H1 (cell line): Measurements from ENCODE around the gene CFAP221. TPM values are rescaled to one million over a fixed set of nuclear protein-coding genes. Genes with fewer than 3 reads are reported as not detected.

ENCODE experiments used
- BRCA1 ChIP-seq: IDR thresholded peaks from 2 replicates; pipeline ENCODE4 v1.6.1; 2012; ENCODE audit warnings: low read depth, low read length, improper control_type of control experiment
- CBX8 ChIP-seq: fragments of 300-800, 300-1000 bp; sonication (generic); IDR thresholded peaks from 2 replicates; pipeline ENCODE4 v1.7.1; 2016; ENCODE audit warnings: low read depth, low read length, borderline replicate concordance
- CHD1 ChIP-seq: IDR thresholded peaks from 2 replicates; pipeline ENCODE4 v1.6.1; 2012; ENCODE audit warnings: low read depth, low read length, improper control_type of control experiment
- CHD2 ChIP-seq: IDR thresholded peaks from 2 replicates; pipeline ENCODE4 v1.6.1; 2012; ENCODE audit warnings: low read length, improper control_type of control experiment
- POU5F1 ChIP-seq: IDR thresholded peaks from 2 replicates; pipeline ENCODE4 v1.6.1; 2011; ENCODE audit warnings: low read depth, mild to moderate bottlenecking, low read length, moderate library complexity
- TEAD4 ChIP-seq: IDR thresholded peaks from 2 replicates; pipeline ENCODE4 v1.6.1; 2012; ENCODE audit warnings: low read depth, low read length, inconsistent platforms, mixed read lengths
- polyA plus RNA-seq, 7 experiments: library from polyadenylated mRNA; depleted of rRNA in 3 of 7; stranded (reverse) in 5 of 7; unstranded in 2 of 7; fragments of >200 nt in 5 of 7; fragments of 200-250 nt in 2 of 7; gene quantifications; 1 replicate in 5 of 7; 2 replicates in 1 of 7; 4 replicates in 1 of 7; pipeline versions ENCODE4 v1.2.1 to v1.2.3, GENCODE V29; 2011 to 2013; ENCODE audit warnings: missing spikeins in 2 of 7, mixed read lengths in 2 of 7
- total RNA-seq: library from RNA; stranded (reverse); fragmentation: NEBNext Ultra II Directional; extraction: Animal tissue kit (Norgen Biotek cat#: 25700); gene quantifications from 2 replicates; pipeline ENCODE4 v1.2.1, GENCODE V29; 2021
- TF ChIP-seq, protein P1 (sequence below): fragments of 300-600 bp; sonication (generic); IDR thresholded peaks from 2 replicates; pipeline ENCODE4 v1.7.1; 2012; ENCODE audit warnings: low read length, moderate library complexity, mild to moderate bottlenecking, inconsistent platforms; ENCODE audit not compliant: insufficient replicate concordance

The CFAP221 gene
- total and polyA plus RNA-seq, 2 of the 8 experiments (the other 6 are each of a cell fraction or from before 2014, with no cell fraction given), result 0.14 to 0.71 TPM

DNA sequence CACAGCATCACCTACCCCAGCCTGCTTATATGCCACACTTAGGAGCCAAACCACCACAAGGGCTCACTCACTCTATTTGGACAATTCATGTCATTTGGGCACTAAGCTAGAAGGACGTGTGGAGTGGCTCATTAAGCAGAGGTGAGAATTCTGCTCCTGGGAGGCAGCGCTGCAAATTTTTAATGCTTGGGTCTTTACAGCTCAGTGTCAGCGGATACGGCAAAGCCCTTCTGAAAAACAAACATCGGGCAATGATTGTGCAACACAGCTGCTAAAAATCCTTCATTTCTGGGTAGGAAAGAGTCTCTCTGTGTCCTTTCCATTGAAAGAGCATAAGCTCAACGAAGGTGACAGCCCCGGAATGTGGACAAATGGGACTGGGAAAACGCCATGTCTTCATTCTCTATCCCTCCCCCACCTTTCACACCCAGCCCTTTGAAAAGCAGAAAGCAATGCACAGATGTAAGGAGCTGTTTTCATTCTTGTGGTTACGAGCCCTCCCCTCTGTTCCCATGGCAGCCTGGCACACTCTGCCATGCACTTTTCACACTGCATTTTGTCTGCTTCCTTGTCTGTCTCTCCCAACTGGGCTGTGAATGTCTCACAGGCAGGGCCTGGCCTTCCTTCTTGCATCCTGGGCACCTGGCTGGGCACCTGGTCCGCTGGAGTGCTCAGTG is 150.7 kb downstream of the CFAP221 start (continued):
- TF ChIP-seq TEAD4 (0 out of 2 replicates have a peak, but pooled peaks have one; percentile 16), POU5F1 (no peak), BRCA1 (no peak), CBX8 (no peak), CHD1 (no peak), CHD2 (no peak)
- TF ChIP-seq, protein P1, sequence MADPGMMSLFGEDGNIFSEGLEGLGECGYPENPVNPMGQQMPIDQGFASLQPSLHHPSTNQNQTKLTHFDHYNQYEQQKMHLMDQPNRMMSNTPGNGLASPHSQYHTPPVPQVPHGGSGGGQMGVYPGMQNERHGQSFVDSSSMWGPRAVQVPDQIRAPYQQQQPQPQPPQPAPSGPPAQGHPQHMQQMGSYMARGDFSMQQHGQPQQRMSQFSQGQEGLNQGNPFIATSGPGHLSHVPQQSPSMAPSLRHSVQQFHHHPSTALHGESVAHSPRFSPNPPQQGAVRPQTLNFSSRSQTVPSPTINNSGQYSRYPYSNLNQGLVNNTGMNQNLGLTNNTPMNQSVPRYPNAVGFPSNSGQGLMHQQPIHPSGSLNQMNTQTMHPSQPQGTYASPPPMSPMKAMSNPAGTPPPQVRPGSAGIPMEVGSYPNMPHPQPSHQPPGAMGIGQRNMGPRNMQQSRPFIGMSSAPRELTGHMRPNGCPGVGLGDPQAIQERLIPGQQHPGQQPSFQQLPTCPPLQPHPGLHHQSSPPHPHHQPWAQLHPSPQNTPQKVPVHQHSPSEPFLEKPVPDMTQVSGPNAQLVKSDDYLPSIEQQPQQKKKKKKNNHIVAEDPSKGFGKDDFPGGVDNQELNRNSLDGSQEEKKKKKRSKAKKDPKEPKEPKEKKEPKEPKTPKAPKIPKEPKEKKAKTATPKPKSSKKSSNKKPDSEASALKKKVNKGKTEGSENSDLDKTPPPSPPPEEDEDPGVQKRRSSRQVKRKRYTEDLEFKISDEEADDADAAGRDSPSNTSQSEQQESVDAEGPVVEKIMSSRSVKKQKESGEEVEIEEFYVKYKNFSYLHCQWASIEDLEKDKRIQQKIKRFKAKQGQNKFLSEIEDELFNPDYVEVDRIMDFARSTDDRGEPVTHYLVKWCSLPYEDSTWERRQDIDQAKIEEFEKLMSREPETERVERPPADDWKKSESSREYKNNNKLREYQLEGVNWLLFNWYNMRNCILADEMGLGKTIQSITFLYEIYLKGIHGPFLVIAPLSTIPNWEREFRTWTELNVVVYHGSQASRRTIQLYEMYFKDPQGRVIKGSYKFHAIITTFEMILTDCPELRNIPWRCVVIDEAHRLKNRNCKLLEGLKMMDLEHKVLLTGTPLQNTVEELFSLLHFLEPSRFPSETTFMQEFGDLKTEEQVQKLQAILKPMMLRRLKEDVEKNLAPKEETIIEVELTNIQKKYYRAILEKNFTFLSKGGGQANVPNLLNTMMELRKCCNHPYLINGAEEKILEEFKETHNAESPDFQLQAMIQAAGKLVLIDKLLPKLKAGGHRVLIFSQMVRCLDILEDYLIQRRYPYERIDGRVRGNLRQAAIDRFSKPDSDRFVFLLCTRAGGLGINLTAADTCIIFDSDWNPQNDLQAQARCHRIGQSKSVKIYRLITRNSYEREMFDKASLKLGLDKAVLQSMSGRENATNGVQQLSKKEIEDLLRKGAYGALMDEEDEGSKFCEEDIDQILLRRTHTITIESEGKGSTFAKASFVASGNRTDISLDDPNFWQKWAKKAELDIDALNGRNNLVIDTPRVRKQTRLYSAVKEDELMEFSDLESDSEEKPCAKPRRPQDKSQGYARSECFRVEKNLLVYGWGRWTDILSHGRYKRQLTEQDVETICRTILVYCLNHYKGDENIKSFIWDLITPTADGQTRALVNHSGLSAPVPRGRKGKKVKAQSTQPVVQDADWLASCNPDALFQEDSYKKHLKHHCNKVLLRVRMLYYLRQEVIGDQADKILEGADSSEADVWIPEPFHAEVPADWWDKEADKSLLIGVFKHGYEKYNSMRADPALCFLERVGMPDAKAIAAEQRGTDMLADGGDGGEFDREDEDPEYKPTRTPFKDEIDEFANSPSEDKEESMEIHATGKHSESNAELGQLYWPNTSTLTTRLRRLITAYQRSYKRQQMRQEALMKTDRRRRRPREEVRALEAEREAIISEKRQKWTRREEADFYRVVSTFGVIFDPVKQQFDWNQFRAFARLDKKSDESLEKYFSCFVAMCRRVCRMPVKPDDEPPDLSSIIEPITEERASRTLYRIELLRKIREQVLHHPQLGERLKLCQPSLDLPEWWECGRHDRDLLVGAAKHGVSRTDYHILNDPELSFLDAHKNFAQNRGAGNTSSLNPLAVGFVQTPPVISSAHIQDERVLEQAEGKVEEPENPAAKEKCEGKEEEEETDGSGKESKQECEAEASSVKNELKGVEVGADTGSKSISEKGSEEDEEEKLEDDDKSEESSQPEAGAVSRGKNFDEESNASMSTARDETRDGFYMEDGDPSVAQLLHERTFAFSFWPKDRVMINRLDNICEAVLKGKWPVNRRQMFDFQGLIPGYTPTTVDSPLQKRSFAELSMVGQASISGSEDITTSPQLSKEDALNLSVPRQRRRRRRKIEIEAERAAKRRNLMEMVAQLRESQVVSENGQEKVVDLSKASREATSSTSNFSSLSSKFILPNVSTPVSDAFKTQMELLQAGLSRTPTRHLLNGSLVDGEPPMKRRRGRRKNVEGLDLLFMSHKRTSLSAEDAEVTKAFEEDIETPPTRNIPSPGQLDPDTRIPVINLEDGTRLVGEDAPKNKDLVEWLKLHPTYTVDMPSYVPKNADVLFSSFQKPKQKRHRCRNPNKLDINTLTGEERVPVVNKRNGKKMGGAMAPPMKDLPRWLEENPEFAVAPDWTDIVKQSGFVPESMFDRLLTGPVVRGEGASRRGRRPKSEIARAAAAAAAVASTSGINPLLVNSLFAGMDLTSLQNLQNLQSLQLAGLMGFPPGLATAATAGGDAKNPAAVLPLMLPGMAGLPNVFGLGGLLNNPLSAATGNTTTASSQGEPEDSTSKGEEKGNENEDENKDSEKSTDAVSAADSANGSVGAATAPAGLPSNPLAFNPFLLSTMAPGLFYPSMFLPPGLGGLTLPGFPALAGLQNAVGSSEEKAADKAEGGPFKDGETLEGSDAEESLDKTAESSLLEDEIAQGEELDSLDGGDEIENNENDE, result no peak
